Heart left ventricle (tissue), 16 donors: ENCODE results near the gene MYOF. TPM values are rescaled to one million over a fixed set of nuclear protein-coding genes. Genes with fewer than 3 reads are reported as not detected.
A peak's percentile ranks its signal among the peaks of the same experiment; 100 is the strongest.
"Not testable (repeated sequence)": the region's sequence is repeated elsewhere in the genome, so short reads cannot be mapped to it uniquely, and the experiment has no call there.

Experiments
- ATAC-seq, 4 donors: fragments of 200-7000 bp; cut with Tn5 transposase; one replicate each; pipeline ENCODE4 v1.9.1; 2020 to 2022; ENCODE audit warnings: moderate library complexity in 4 of 4, mild to moderate bottlenecking in 3 of 4, moderate number of reproducible peaks in 1 of 4
- DNase-seq, 5 donors: peaks; one replicate each; pipeline ENCODE4 v3.0.0-alpha.2; 2020
- H3K27ac ChIP-seq, 12 donors: fragments of 200-600 bp; sonication (generic) in 4 of 12; one replicate each; pipeline versions ENCODE4 v1.5.0 to v1.8.0; 2016 to 2022; ENCODE audit warnings: mild to moderate bottlenecking in 2 of 12
- H3K27me3 ChIP-seq, 9 donors: fragments of 200-600 bp; sonication (generic) in 2 of 9; one replicate each; pipeline versions ENCODE4 v1.5.1 to v1.8.0; 2016 to 2022; ENCODE audit warnings: mild to moderate bottlenecking in 3 of 9
- H3K36me3 ChIP-seq, 9 donors: fragments of 200-600 bp; sonication (generic) in 2 of 9; one replicate each; pipeline versions ENCODE4 v1.5.0 to v1.8.0; 2018 to 2022; ENCODE audit warnings: mild to moderate bottlenecking in 2 of 9
- H3K4me1 ChIP-seq, 12 donors: fragments of 200-600 bp; sonication (generic) in 4 of 12; one replicate each; pipeline versions ENCODE4 v1.5.0 to v1.8.0; 2016 to 2022; ENCODE audit warnings: mild to moderate bottlenecking in 3 of 12
- H3K4me3 ChIP-seq, 12 donors: fragments of 200-600 bp; sonication (generic) in 4 of 12; one replicate each; pipeline versions ENCODE4 v1.5.0 to v1.8.0; 2017 to 2022; ENCODE audit warnings: mild to moderate bottlenecking in 9 of 12, moderate library complexity in 4 of 12
- H3K9me3 ChIP-seq, 12 donors: fragments of 200-600 bp; sonication (generic) in 4 of 12; one replicate each; pipeline versions ENCODE4 v1.5.0 to v1.8.0; 2016 to 2022; ENCODE audit warnings: mild to moderate bottlenecking in 1 of 12
- CTCF ChIP-seq, 12 donors: fragments of 200-600 bp; sonication (generic) in 4 of 12; IDR thresholded peaks; one replicate each; pipeline versions ENCODE4 v1.5.0 to v1.8.0; 2018 to 2022; ENCODE audit warnings: antibody characterized with exemption in 12 of 12, mild to moderate bottlenecking in 5 of 12
- POLR2A ChIP-seq, 2 donors: fragments of 450-650 bp; IDR thresholded peaks; one replicate each; pipeline ENCODE4 v1.6.1; 2017; ENCODE audit warnings: antibody characterized with exemption in 2 of 2, mild to moderate bottlenecking in 2 of 2, moderate library complexity in 2 of 2
- WGBS, 4 donors: extraction: QIAGEN DNeasy Blood & Tissue Kit in 2 of 4; methylation state at CpG; one replicate each; pipeline versions ENCODE4 v1.1.5 to v1.1.7; 2013 to 2018; 5-methylcytosine and 5-hydroxymethylcytosine counted together
- intact Hi-C, 10 donors: fragments of 100-400 bp; cut with DNase I; formaldehyde crosslinking; loops; one replicate each; pipeline versions ENCODE4 v1.11.1 to v1.14.2; 2022
- polyA plus RNA-seq, 2 donors: library from polyadenylated mRNA; stranded (reverse); fragments of 200-250 nt; gene quantifications; one replicate each; pipeline ENCODE4 v1.2.3, GENCODE V29; 2013
- total RNA-seq, 9 donors: library from RNA; depleted of rRNA in 2 of 9; stranded (reverse); fragments of >200 nt in 2 of 9; fragmentation: NEBNext Ultra II Directional in 3 of 9; extraction: Animal tissue kit (Norgen Biotek cat#: 25700) in 3 of 9; gene quantifications; one replicate each; pipeline versions ENCODE4 v1.1.0 to v1.2.4, GENCODE V29; 2016 to 2023
- donor health status: ischemic (EF 13 %, LVEDD 7.1; RV severe dilation, severe dysfunction).
- donor health status: healthy with polysubstance abuse.
- donor health status: DM: no; HTN: yes; CAD: no.
- donor health status: DM: no; HTN: no; CAD: no.
- donor health status: ischemic (EF 25% LVEDD 6.9; RV normal size, moderate dysfunction).
- donor health status: ischemic (EF 25% LVEDD 5.7; RV mildly dilated, moderate dysfunction).
- donor health status: healthy.
- donor health status: DM: yes; HTN: yes; CAD: no.
- donor health status: ischemic (EF 35%, LVEDD 5.7; RV mildly dilated, moderate dysfunction).
- donor health status: nonischemic (EF 11% LVEDD 7.7; RV severe dilation, severe dysfunction).
- donor health status: DM: yes; HTN: yes; CAD: no.
- donor health status: PGD.
- donor health status: ischemic (EF 29% LVEDD 5.4; RV normal size, mild dysfunction).
- donor health status: nonischemic (EF 23%, LVEDD 6.1; RV moderate dilation, normal function).

The MYOF gene
- total and polyA plus RNA-seq, 11 donors = 13.2 to 64.5 (median 21.6) TPM

- no peak overlapping the region for H3K27ac ChIP-seq
- TF ChIP-seq CTCF (IDR thresholded peaks at IDR 0.05) (no peak), POLR2A (IDR thresholded peaks at IDR 0.05) (no peak)
- ATAC-seq (peak in 2 of 4 donors; percentile 32 to 63), DNase-seq (peak in 2 of 5 donors; percentile 47 to 62)
- no peaks in the 10 kb centered on the region for H3K9me3 ChIP-seq
- H3K4me1 ChIP-seq = peaks cover 0 to 13% (median 0%) of the 10 kb centered on the region in 12 donors
- peaks cover 0 to 96% (median 74%) of the 10 kb centered on the region in 9 donors for H3K36me3 ChIP-seq
- WGBS, 4 donors = 77 to 86% (median 81%) methylated on average over 2 of the region's 2 CpGs
- no peak overlapping the region for H3K4me3 ChIP-seq
- no peaks in the 10 kb centered on the region for H3K27me3 ChIP-seq
- intact Hi-C loops = no loop called here
Observed at GRCh38 chr10:93368210-93368609, 113.9 kb downstream of the MYOF start.

GRCh38 chr10:93367664-93368063 is 114.5 kb downstream of the MYOF start:
- H3K27me3 ChIP-seq = no peaks in the 10 kb centered on the region
- ATAC-seq (no peak), DNase-seq (no peak)
- intact Hi-C loops = no loop called here
- no peaks in the 10 kb centered on the region for H3K9me3 ChIP-seq
- no peak overlapping the region for H3K27ac ChIP-seq
- WGBS, 4 donors = 74 to 90% (median 85%) methylated on average over 3 of the region's 3 CpGs
- peaks cover 0 to 96% (median 72%) of the 10 kb centered on the region in 9 donors for H3K36me3 ChIP-seq
- no peak overlapping the region for H3K4me3 ChIP-seq
- H3K4me1 ChIP-seq = peaks cover 0 to 13% (median 0%) of the 10 kb centered on the region in 12 donors
- TF ChIP-seq CTCF (IDR thresholded peaks at IDR 0.05) = no peak
- no peak for TF ChIP-seq POLR2A (IDR thresholded peaks at IDR 0.05)

GRCh38 chr10:93364966-93365365 is 117.2 kb downstream of the MYOF start:
- Histone ChIP-seq H3K9me3 (no peaks in the 10 kb centered on the region), H3K4me3 (no peak overlapping the region), H3K27me3 (no peaks in the 10 kb centered on the region), H3K4me1 (peaks cover 0 to 13% (median 0%) of the 10 kb centered on the region in 12 donors), H3K36me3 (peaks cover 0 to 97% (median 69%) of the 10 kb centered on the region in 9 donors), H3K27ac (peak overlapping the region in 1 of 12 donors; percentile 73)
- TF ChIP-seq POLR2A (IDR thresholded peaks at IDR 0.05) (no peak), CTCF (IDR thresholded peaks at IDR 0.05) (no peak)
- 37 to 58% (median 41%) methylated on average over 1 of the region's 1 CpG for WGBS, 4 donors
- DNase-seq (no peak), ATAC-seq (no peak)
- intact Hi-C loops = no loop called here

GRCh38 chr10:93363891-93364648 is 118.1 kb downstream of the MYOF start:
- 78 to 84% (median 81%) methylated on average over 22 of the region's 22 CpGs for WGBS, 4 donors
- peak overlapping the region in 1 of 12 donors; percentile 73 for H3K27ac ChIP-seq

GRCh38 chr10:93358398-93358797 is 123.7 kb downstream of the MYOF start:
- H3K4me1 ChIP-seq, H3K27me3 ChIP-seq, ATAC-seq, H3K9me3 ChIP-seq, H3K4me3 ChIP-seq, H3K27ac ChIP-seq, DNase-seq: not testable (repeated sequence)
- WGBS, 4 donors = 93 to 99% (median 95%) methylated on average over 4 of the region's 4 CpGs
- peaks cover 0 to 100% (median 83%) of the 10 kb centered on the region in 9 donors for H3K36me3 ChIP-seq
- intact Hi-C loops = loop anchor here in 7 of 10 donors (10.0 kb wide), 4 partner anchors 244 to 474 kb away; partner anchors contain the start of gene CYP26A1 (in 1 of the 7)

More at GRCh38 chr10:93363891-93364648, 118.1 kb downstream of the MYOF start:
- H3K36me3 ChIP-seq = peaks cover 0 to 99% (median 69%) of the 10 kb centered on the region in 9 donors
- H3K27me3 ChIP-seq = no peaks in the 10 kb centered on the region
- peaks cover 0 to 13% (median 0%) of the 10 kb centered on the region in 12 donors for H3K4me1 ChIP-seq
- TF ChIP-seq CTCF (IDR thresholded peaks at IDR 0.05) (no peak), POLR2A (IDR thresholded peaks at IDR 0.05) (no peak)
- peak in 3 of 4 donors; percentile 32 to 77 (median 63) for ATAC-seq
- no peaks in the 10 kb centered on the region for H3K9me3 ChIP-seq
- DNase-seq = peak; percentile 15 to 72 (median 60)
- H3K4me3 ChIP-seq = peak overlapping the region in 1 of 12 donors; percentile 13
- intact Hi-C loops = no loop called here
